Stimulated activated CD4-positive, alpha-beta T cell treated with anti-CD3 and anti-CD28 coated beads, Interleukin-12 subunit alpha, Interleukin-12 subunit beta, amount 100 ng/mL, for 24 hours (primary cell): ENCODE measurements around the gene TRAP1.

Experiments used
- DNase-seq, 2 experiments: peaks; one replicate each; pipeline ENCODE4 v3.0.0-alpha.2; 2020; ENCODE audit warnings: low read depth in 2 of 2

TRAP1 gene

GRCh38 chr16:3713587-3714242, 3.6 kb downstream of the TRAP1 start:
- no peak for DNase-seq

GRCh38 chr16:3712861-3713372, 4.4 kb downstream of the TRAP1 start:
- no peak for DNase-seq

GRCh38 chr16:3706253-3707012, 10.9 kb downstream of the TRAP1 start:
- DNase-seq, result no peak

GRCh38 chr16:3702082-3702481, 15.2 kb downstream of the TRAP1 start:
- no peak for DNase-seq

GRCh38 chr16:3701531-3701930, 15.8 kb downstream of the TRAP1 start:
- DNase-seq, result no peak

GRCh38 chr16:3698941-3699340, 18.4 kb downstream of the TRAP1 start:
- DNase-seq, result no peak

GRCh38 chr16:3696425-3697218, 20.7 kb downstream of the TRAP1 start:
- DNase-seq, result no peak

GRCh38 chr16:3695610-3696369, 21.5 kb downstream of the TRAP1 start:
- DNase-seq, result no peak

- DNase-seq, result no peak
Measured at GRCh38 chr16:3694051-3694450, 23.3 kb downstream of the TRAP1 start.

- DNase-seq, result no peak
Measured at GRCh38 chr16:3691761-3692160, 25.6 kb downstream of the TRAP1 start.

GRCh38 chr16:3690980-3691720, 26.2 kb downstream of the TRAP1 start:
- no peak for DNase-seq

GRCh38 chr16:3690470-3690928, 26.8 kb downstream of the TRAP1 start:
- peak; percentile 64 to 75 for DNase-seq

- DNase-seq, result no peak
Measured at GRCh38 chr16:3689731-3690130, 27.6 kb downstream of the TRAP1 start.

- no peak for DNase-seq
Measured at GRCh38 chr16:3687792-3688191, 29.5 kb downstream of the TRAP1 start.

GRCh38 chr16:3687021-3687420, 30.3 kb downstream of the TRAP1 start:
- DNase-seq, result no peak

GRCh38 chr16:3681206-3681605, 36.1 kb downstream of the TRAP1 start:
- no peak for DNase-seq

- DNase-seq, result no peak
Measured at GRCh38 chr16:3677994-3678393, 39.3 kb downstream of the TRAP1 start.

GRCh38 chr16:3675601-3676130, 41.7 kb downstream of the TRAP1 start:
- no peak for DNase-seq

- DNase-seq, result no peak
Measured at GRCh38 chr16:3674513-3675295, 42.6 kb downstream of the TRAP1 start.
